GM10266 (cell line): ENCODE results near the gene TOPORS.
"Not testable (repeated sequence)": the region's sequence is repeated elsewhere in the genome, so short reads cannot be mapped to it uniquely, and the experiment has no call there.

Experiments
- DNase-seq: peaks from one replicate; pipeline ENCODE4 v3.0.0; 2012; ENCODE audit errors: extremely low spot score
- CTCF ChIP-seq: IDR thresholded peaks from 2 replicates; pipeline ENCODE4 v1.5.1; 2012; ENCODE audit warnings: mild to moderate bottlenecking, low read depth; ENCODE audit not compliant: control insufficient read depth, insufficient read depth; ENCODE audit errors: missing control alignments

Gene TOPORS

GRCh38 chr9:32552172-32552872 lies at the start of gene TOPORS, which contains the start of gene SMIM27:
Gene TOPORS, minus strand, starts transcription at chr9:32552586. Its CDS starts 150 bp downstream, at chr9:32552436.
Gene SMIM27, plus strand, starts transcription at chr9:32552327. Its CDS starts 108 bp downstream, at chr9:32552435.
- no peak for TF ChIP-seq CTCF
- DNase-seq: peak; percentile 88

- DNase-seq: not testable (repeated sequence)
Observed at GRCh38 chr9:32599021-32599420, 46.6 kb upstream of the TOPORS start.

- TF ChIP-seq CTCF: no peak
- no peak for DNase-seq
Observed at GRCh38 chr9:32596936-32597335, 44.5 kb upstream of the TOPORS start.

GRCh38 chr9:32596096-32596865 lies 43.9 kb upstream of the TOPORS start:
- no peak for TF ChIP-seq CTCF
- DNase-seq: no peak

GRCh38 chr9:32590898-32591297 lies 38.5 kb upstream of the TOPORS start:
- TF ChIP-seq CTCF: no peak
- DNase-seq: no peak

- no peak for TF ChIP-seq CTCF
- no peak for DNase-seq
Observed at GRCh38 chr9:32590476-32590875, 38.1 kb upstream of the TOPORS start.

GRCh38 chr9:32589083-32589723 lies 36.8 kb upstream of the TOPORS start:
- DNase-seq: peak; percentile 43

More at GRCh38 chr9:32589083-32589723, 36.8 kb upstream of the TOPORS start:
- TF ChIP-seq CTCF: peak; percentile 58
